GM10248 (cell line): ENCODE results near the gene F2R.

ENCODE experiments used
- CTCF ChIA-PET: fragments of 300-600 bp; sonication (Branson Sonifier 250); formaldehyde crosslinking; extraction: SDS; loops from one replicate; lab custom pipeline; 2021; ENCODE audit warnings: antibody characterized with exemption; lab: Yijun Ruan, JAX
- POLR2A ChIA-PET: fragments of 350-650 bp; sonication (Branson Sonifier 250); formaldehyde crosslinking; extraction: SDS; loops from one replicate; lab custom pipeline; 2020; ENCODE audit warnings: antibody characterized with exemption; lab: Yijun Ruan, JAX
- DNase-seq: peaks from one replicate; pipeline ENCODE4 v3.0.0; 2012; ENCODE audit errors: extremely low spot score
- TF ChIP-seq, protein P1 (sequence below): IDR thresholded peaks from 2 replicates; pipeline ENCODE4 v1.5.1; 2012; ENCODE audit warnings: mild to moderate bottlenecking, low read depth; ENCODE audit errors: extremely low read depth, missing control alignments, control extremely low read depth

The F2R gene

DNA sequence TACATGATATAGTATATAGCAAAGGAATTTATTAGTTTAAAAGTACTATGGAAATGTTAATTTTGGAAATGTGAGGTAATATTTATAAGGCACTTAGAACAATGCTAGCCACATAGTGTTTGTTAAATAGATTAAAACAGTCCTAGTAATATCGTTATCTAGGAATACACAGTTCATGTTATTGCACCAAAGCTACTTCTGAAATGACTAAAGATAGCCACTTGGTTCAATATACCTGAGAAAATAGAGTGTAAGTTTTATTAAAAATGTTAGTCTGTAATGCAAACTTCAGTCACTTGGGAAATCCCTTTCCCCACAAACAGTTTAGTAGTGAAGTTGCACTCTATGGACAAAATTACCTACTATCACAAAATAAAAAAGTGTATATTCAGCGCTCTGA, 15.4 kb upstream of the F2R start:
- TF ChIP-seq, protein P1, sequence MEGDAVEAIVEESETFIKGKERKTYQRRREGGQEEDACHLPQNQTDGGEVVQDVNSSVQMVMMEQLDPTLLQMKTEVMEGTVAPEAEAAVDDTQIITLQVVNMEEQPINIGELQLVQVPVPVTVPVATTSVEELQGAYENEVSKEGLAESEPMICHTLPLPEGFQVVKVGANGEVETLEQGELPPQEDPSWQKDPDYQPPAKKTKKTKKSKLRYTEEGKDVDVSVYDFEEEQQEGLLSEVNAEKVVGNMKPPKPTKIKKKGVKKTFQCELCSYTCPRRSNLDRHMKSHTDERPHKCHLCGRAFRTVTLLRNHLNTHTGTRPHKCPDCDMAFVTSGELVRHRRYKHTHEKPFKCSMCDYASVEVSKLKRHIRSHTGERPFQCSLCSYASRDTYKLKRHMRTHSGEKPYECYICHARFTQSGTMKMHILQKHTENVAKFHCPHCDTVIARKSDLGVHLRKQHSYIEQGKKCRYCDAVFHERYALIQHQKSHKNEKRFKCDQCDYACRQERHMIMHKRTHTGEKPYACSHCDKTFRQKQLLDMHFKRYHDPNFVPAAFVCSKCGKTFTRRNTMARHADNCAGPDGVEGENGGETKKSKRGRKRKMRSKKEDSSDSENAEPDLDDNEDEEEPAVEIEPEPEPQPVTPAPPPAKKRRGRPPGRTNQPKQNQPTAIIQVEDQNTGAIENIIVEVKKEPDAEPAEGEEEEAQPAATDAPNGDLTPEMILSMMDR = no peak
- ChIA-PET CTCF (interaction anchor here (0.7 to 1.2 kb wide), 3 partner anchors 12 to 74 kb away, joined by 3 to 5 read pairs (median 3); no protein-coding TSS in a partner anchor), POLR2A (no interaction called here)
- DNase-seq = no peak

DNA sequence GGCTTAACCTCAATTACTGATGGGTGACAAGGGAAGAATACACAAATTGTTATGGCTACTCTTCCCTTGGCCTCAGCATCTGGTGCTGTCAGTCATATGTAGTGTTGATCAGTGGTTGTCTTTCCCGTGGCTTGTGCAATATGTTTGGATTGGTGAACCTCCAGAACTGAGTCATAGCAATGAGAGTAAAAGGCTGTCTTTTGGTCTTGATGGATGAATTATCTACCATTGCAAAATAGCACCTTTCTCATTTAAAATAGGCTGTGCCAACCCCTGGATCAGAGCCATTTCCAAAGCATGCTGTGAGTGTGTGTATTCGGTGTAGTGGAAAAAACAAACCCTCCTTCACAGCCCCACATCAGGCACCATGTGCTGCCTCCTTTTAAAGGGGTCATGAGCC, 14.6 kb upstream of the F2R start:
- DNase-seq = no peak
- POLR2A ChIA-PET = no interaction called here
- CTCF ChIA-PET = interaction anchor here (1.0 kb wide), 1 partner anchor 20 kb away, joined by 3 read pairs; no protein-coding TSS in a partner anchor
- TF ChIP-seq, protein P1 = no peak

DNA sequence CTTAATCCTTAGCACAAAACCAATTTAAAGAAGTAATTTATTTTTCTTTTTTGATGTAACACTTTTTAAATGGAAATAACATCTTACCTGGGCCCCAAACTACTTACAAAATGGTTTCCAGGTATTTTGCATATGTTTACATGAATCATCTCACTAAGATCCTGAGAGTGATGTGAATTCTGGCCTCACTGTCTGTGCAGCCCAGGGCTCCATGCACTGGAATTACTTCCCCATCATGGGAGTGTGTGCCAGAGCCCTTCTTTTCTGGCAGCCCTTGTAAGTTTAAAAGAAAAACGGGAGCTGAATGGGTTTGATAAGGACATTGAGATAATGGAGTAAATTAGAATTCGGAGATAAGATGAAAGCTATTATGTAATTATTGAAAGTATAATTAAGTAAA, 12.2 kb upstream of the F2R start:
- TF ChIP-seq, protein P1 = no peak
- ChIA-PET POLR2A (no interaction called here), CTCF (interaction anchor here (1.1 to 2.4 kb wide), 5 partner anchors 9 to 71 kb away, joined by 3 to 15 read pairs (median 3); no protein-coding TSS in a partner anchor)
- DNase-seq = no peak

DNA sequence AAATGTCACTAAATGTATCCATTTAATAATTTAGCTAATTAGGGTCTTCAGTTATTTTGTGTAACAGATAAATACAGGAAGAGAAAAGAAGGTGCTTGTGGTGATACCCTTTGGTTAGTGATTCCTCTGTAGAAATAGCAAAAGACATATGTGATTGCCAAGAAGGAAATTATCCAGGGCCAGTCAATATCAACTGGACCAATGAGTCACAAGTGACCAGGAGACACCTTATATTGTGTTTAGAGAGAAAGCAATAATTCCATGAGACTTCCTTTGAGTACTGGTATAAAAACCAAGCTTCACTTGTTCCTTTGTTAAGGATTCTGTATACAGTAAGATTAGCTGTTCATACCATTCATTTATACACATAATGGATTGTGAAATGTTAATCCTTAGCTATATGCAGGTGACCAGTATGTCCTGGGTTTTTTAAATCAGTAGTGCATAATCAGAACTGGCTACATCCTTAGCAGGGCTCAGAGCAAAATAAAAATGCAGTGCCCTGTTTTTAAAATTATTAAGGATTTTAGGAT, 11.7 kb upstream of the F2R start:
- DNase-seq = no peak
- TF ChIP-seq, protein P1 = no peak
- POLR2A ChIA-PET = no interaction called here
- CTCF ChIA-PET = interaction anchor here (0.8 to 2.4 kb wide), 6 partner anchors 8 to 70 kb away, joined by 3 to 15 read pairs (median 4); no protein-coding TSS in a partner anchor

DNA sequence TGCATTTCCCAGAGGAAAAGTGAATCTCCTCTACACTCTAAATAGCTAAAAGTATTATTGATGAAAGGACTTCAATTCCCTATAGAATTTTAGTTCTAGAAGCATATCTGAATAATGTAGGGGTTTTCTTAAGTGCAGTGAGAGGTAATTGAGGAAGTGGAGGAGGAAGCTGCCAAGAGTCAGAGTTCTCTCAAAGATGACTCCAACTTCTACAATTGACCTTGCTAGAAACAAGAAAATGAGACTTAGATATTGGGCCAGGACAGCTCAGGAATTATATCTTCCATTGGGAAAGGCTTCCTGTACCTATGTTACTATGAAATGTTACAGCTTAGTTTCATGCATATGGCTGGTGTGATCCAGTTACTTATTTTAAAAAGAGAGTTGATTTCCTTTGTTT, 10.4 kb upstream of the F2R start:
- TF ChIP-seq, protein P1 = no peak
- ChIA-PET CTCF (interaction anchor here (0.8 to 2.4 kb wide), 5 partner anchors 11 to 98 kb away, joined by 3 to 15 read pairs (median 4); no protein-coding TSS in a partner anchor), POLR2A (no interaction called here)
- no peak for DNase-seq

DNA sequence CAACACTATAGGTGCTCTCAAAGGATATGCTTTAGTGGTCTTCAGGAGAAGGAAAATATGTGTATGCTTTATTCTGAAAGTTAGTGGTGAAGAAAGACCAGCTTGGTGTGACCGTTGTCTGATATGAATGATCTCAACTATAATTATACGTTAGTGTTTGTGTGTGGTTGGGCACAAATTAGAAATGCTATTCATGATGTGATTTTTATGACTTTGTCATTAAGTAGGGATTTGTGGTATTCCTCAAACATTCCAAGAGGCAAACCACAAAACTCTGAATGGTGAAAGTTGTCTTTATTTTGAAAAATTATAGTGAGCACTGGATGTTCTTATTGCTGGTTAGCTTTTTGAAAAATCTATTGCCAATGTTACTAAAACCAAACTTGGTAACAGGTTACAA, 6.2 kb upstream of the F2R start:
- CTCF ChIA-PET = interaction anchor here (1.1 to 2.1 kb wide), 2 partner anchors 20 to 65 kb away, joined by 3 to 7 read pairs; no protein-coding TSS in a partner anchor
- TF ChIP-seq, protein P1 = no peak
- POLR2A ChIA-PET = no interaction called here
- no peak for DNase-seq
